NB4 (cell line): ENCODE measurements around the gene ACOX3.
A peak's percentile ranks its signal among the peaks of the same experiment; 100 is the strongest.
"Not testable (repeated sequence)": the region's sequence is repeated elsewhere in the genome, so short reads cannot be mapped to it uniquely, and the experiment has no call there.

Source experiments
- DNase-seq: peaks from one replicate; pipeline ENCODE4 v3.0.0; 2010; ENCODE audit warnings: low read depth
- H3K4me3 ChIP-seq: one replicate; pipeline ENCODE4 v1.5.1; 2011; ENCODE audit warnings: mild to moderate bottlenecking, low read depth, low read length, moderate library complexity
- CTCF ChIP-seq: IDR thresholded peaks from one replicate; pipeline ENCODE4 v1.5.1; 2012; ENCODE audit warnings: low read depth, low read length
- MAX ChIP-seq: IDR thresholded peaks from 2 replicates; pipeline ENCODE4 v1.6.1; 2011; ENCODE audit warnings: low read depth, low read length
- MYC ChIP-seq: IDR thresholded peaks from 2 replicates; pipeline ENCODE4 v1.6.1; 2011; ENCODE audit warnings: low read depth, low read length
- POLR2A ChIP-seq: IDR thresholded peaks from 2 replicates; pipeline ENCODE4 v1.6.1; 2011; ENCODE audit warnings: mild to moderate bottlenecking; ENCODE audit not compliant: insufficient read length; ENCODE audit errors: extremely low read depth

ACOX3 gene

GRCh38 chr4:8427262-8427661 lies 13.3 kb downstream of the ACOX3 start:
- H3K4me3 ChIP-seq, result peak overlapping the region; percentile 84
- TF ChIP-seq POLR2A, result no peak
- DNase-seq, result no peak

- TF ChIP-seq POLR2A (no peak), CTCF (no peak), MAX (no peak), MYC (no peak)
- no peak overlapping the region for H3K4me3 ChIP-seq
- DNase-seq, result no peak
Measured at GRCh38 chr4:8422786-8423185, 17.7 kb downstream of the ACOX3 start.

GRCh38 chr4:8422327-8422726 lies 18.2 kb downstream of the ACOX3 start:
- TF ChIP-seq MAX (no peak), POLR2A (no peak), MYC (no peak), CTCF (no peak)
- no peak overlapping the region for H3K4me3 ChIP-seq
- no peak for DNase-seq

GRCh38 chr4:8420151-8420550 lies 20.4 kb downstream of the ACOX3 start:
- H3K4me3 ChIP-seq, DNase-seq: not testable (repeated sequence)

GRCh38 chr4:8419222-8420041 lies 21.1 kb downstream of the ACOX3 start:
- no peak overlapping the region for H3K4me3 ChIP-seq
- DNase-seq, result peak; percentile 59
- TF ChIP-seq MYC (no peak), POLR2A (no peak), MAX (no peak), CTCF (no peak)

GRCh38 chr4:8417071-8417614 lies 23.4 kb downstream of the ACOX3 start:
- no peak for TF ChIP-seq MAX
- TF ChIP-seq POLR2A, result no peak
- TF ChIP-seq MYC, result no peak
- no peak for TF ChIP-seq CTCF
- no peak for DNase-seq
- H3K4me3 ChIP-seq, result no peak overlapping the region

GRCh38 chr4:8414377-8414776 lies 26.1 kb downstream of the ACOX3 start:
- no peak overlapping the region for H3K4me3 ChIP-seq
- TF ChIP-seq CTCF (no peak), MYC (no peak), MAX (no peak), POLR2A (no peak)
- no peak for DNase-seq
